Measurements from ENCODE around the gene CORO7.

CORO7 gene

DNA sequence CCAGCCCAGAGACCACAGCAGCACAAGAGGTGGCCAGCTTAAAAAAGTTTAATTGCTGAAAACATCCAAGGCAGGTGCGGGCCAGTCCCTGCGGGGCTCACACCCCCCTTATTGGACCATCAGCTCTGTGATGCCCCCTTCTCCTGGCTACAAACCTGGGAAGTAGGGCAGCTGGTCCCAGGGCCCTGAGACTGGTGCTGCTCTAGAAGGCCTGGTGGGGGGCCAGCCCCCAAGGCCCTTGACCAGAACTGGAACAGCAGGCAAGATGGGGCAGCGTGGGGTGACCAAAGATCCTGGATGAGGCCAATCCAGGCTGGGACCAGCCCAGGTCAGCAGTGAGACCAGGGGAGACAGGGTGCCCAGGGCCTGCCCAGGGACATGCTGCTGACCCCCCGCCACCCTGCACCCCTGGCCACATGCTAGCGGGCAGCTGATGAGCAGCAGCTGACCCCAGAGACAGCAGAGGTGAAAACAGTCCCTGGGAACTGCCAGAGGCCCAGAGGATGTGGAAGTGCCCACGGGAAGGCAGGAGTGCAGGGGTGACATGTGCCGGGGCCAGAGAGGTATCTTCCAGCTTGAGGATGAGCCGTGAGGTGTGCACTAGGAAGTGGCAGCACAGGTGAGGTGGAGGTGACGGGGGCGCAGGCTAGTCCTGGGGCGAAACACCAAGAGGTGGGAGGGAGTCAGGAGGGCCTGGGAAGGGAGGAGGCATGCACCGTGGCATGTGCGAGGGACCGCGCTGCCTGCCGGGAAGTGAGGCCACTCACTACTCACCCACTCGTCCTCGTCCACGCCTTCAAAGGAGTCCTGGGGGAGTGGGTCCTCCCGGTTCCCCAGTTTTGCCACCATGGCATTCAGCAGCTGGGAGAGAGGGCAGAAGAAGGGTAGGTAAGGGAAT lies 61.6 kb downstream of the CORO7 start:
- Histone ChIP-seq H3K79me2 (ENCODE audit: control insufficient read depth, low read length) (peaks cover 13% of the 10 kb centered on the region), H3K36me3 (ENCODE audit: control insufficient read depth, low read length) (peaks cover 17% of the 10 kb centered on the region), H3K4me3 (ENCODE audit: low read length) (no peak overlapping the region), H3K27me3 (ENCODE audit: control insufficient read depth, low read length) (no peaks in the 10 kb centered on the region), H3K4me1 (ENCODE audit: control insufficient read depth, low read length) (peaks cover 11% of the 10 kb centered on the region), H4K20me1 (ENCODE audit: control insufficient read depth, insufficient read depth, low read depth, low read length) (no peaks in the 10 kb centered on the region), H3K27ac (ENCODE audit: low read depth, low read length) (no peak overlapping the region), H3K9me2 (replicated peaks; ENCODE audit: control insufficient read depth, low read length) (no peaks in the 10 kb centered on the region), H3K9me3 (ENCODE audit: control insufficient read depth, insufficient read depth, low read length) (no peaks in the 10 kb centered on the region), H3K4me2 (ENCODE audit: low read length) (no peak overlapping the region), H3F3A (ENCODE audit: control insufficient read depth, insufficient read depth) (no peaks in the 10 kb centered on the region)
- no peak for TF ChIP-seq EZH2phosphoT487 (IDR thresholded peaks at IDR 0.05; ENCODE audit: borderline replicate concordance, low read length)
- TF ChIP-seq, protein P1, sequence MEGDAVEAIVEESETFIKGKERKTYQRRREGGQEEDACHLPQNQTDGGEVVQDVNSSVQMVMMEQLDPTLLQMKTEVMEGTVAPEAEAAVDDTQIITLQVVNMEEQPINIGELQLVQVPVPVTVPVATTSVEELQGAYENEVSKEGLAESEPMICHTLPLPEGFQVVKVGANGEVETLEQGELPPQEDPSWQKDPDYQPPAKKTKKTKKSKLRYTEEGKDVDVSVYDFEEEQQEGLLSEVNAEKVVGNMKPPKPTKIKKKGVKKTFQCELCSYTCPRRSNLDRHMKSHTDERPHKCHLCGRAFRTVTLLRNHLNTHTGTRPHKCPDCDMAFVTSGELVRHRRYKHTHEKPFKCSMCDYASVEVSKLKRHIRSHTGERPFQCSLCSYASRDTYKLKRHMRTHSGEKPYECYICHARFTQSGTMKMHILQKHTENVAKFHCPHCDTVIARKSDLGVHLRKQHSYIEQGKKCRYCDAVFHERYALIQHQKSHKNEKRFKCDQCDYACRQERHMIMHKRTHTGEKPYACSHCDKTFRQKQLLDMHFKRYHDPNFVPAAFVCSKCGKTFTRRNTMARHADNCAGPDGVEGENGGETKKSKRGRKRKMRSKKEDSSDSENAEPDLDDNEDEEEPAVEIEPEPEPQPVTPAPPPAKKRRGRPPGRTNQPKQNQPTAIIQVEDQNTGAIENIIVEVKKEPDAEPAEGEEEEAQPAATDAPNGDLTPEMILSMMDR (IDR thresholded peaks at IDR 0.05; ENCODE audit: low read depth, low read length, poor library complexity, severe bottlenecking), result no peak

GRCh38 chr16:4353675-4354074 lies 62.7 kb downstream of the CORO7 start:
- TF ChIP-seq, protein P1 (IDR thresholded peaks at IDR 0.05; ENCODE audit: low read depth, low read length, poor library complexity, severe bottlenecking), result no peak
- no peak for TF ChIP-seq EZH2phosphoT487 (IDR thresholded peaks at IDR 0.05; ENCODE audit: borderline replicate concordance, low read length)
- Histone ChIP-seq H3K4me2 (ENCODE audit: low read length) (no peak overlapping the region), H3K9me3 (ENCODE audit: control insufficient read depth, insufficient read depth, low read length) (no peaks in the 10 kb centered on the region), H3K4me3 (ENCODE audit: low read length) (no peak overlapping the region), H3K79me2 (ENCODE audit: control insufficient read depth, low read length) (peaks cover 24% of the 10 kb centered on the region), H3K4me1 (ENCODE audit: control insufficient read depth, low read length) (peaks cover 15% of the 10 kb centered on the region), H3K9me2 (replicated peaks; ENCODE audit: control insufficient read depth, low read length) (no peaks in the 10 kb centered on the region), H3F3A (ENCODE audit: control insufficient read depth, insufficient read depth) (no peaks in the 10 kb centered on the region), H3K27me3 (ENCODE audit: control insufficient read depth, low read length) (no peaks in the 10 kb centered on the region), H3K36me3 (ENCODE audit: control insufficient read depth, low read length) (peaks cover 18% of the 10 kb centered on the region), H3K27ac (ENCODE audit: low read depth, low read length) (no peak overlapping the region), H4K20me1 (ENCODE audit: control insufficient read depth, insufficient read depth, low read depth, low read length) (no peaks in the 10 kb centered on the region)

DNA sequence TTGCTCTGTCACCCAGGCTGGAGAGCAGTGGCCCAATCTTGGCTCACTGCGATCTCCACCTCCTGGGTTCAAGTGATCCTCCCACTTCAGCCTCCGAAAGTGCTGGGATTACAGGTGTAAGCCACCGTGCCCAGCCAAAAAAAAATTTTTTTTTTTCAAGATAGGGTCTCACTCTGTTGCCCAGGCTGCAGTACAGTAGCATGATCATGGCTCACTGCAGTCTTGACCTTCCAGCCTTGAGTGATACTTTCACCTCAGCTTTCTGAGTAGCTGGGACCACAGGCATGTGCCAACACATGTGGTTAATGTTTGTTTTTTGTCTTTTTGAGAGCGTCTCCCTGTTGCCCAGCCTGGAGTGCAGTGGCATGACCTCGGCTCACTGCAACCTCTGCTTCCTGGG lies 63.6 kb downstream of the CORO7 start:
- no peak overlapping the region for H3K4me2 ChIP-seq (ENCODE audit: low read length)

More for the DNA sequence above, 63.6 kb downstream of the CORO7 start:
- no peaks in the 10 kb centered on the region for H3K9me3 ChIP-seq (ENCODE audit: control insufficient read depth, insufficient read depth, low read length)
- peaks cover 22% of the 10 kb centered on the region for H3K36me3 ChIP-seq (ENCODE audit: control insufficient read depth, low read length)
- no peak overlapping the region for H3K4me3 ChIP-seq (ENCODE audit: low read length)
- H3K4me1 ChIP-seq (ENCODE audit: control insufficient read depth, low read length), result peaks cover 15% of the 10 kb centered on the region
- H3K27ac ChIP-seq (ENCODE audit: low read depth, low read length), result no peak overlapping the region
- TF ChIP-seq, protein P1 (IDR thresholded peaks at IDR 0.05; ENCODE audit: low read depth, low read length, poor library complexity, severe bottlenecking), result no peak
- TF ChIP-seq EZH2phosphoT487 (IDR thresholded peaks at IDR 0.05; ENCODE audit: borderline replicate concordance, low read length), result no peak
- no peaks in the 10 kb centered on the region for H4K20me1 ChIP-seq (ENCODE audit: control insufficient read depth, insufficient read depth, low read depth, low read length)
- no peaks in the 10 kb centered on the region for H3K9me2 ChIP-seq (replicated peaks; ENCODE audit: control insufficient read depth, low read length)
- no peaks in the 10 kb centered on the region for H3K27me3 ChIP-seq (ENCODE audit: control insufficient read depth, low read length)
- H3K79me2 ChIP-seq (ENCODE audit: control insufficient read depth, low read length), result peaks cover 33% of the 10 kb centered on the region
- no peaks in the 10 kb centered on the region for H3F3A ChIP-seq (ENCODE audit: control insufficient read depth, insufficient read depth)

All from DOHH2 (cell line).